DND-41 (cell line): ENCODE results near the gene AIF1L.

Source experiments
- ATAC-seq: fragments of 200-7000 bp; cut with Tn5 transposase; 3 replicates; pipeline ENCODE4 v1.9.1; 2021; ENCODE audit warnings: low read depth; ENCODE audit not compliant: insufficient read depth
- DNase-seq: peaks from one replicate; pipeline ENCODE4 v3.0.0-alpha.2; 2020
- H2AFZ ChIP-seq: 2 replicates; pipeline ENCODE4 v1.6.0; 2012; ENCODE audit warnings: low read depth, low read length
- H3K27ac ChIP-seq: 2 replicates; pipeline ENCODE4 v1.5.1; 2012; ENCODE audit warnings: low read length, inconsistent platforms
- H3K27me3 ChIP-seq: fragments of 200-600 bp; sonication (generic); 2 replicates; pipeline ENCODE4 v1.6.0; 2012; ENCODE audit warnings: low read length, mild to moderate bottlenecking, inconsistent platforms; ENCODE audit not compliant: insufficient read depth, poor library complexity
- H3K36me3 ChIP-seq: 2 replicates; pipeline ENCODE4 v1.5.1; 2012; ENCODE audit warnings: low read length, inconsistent platforms; ENCODE audit not compliant: insufficient read depth
- H3K4me1 ChIP-seq: 2 replicates; pipeline ENCODE4 v1.5.1; 2012; ENCODE audit warnings: mild to moderate bottlenecking, low read length; ENCODE audit not compliant: insufficient read depth
- H3K4me2 ChIP-seq: 2 replicates; pipeline ENCODE4 v1.6.0; 2012; ENCODE audit warnings: mild to moderate bottlenecking, moderate library complexity, low read length, inconsistent platforms; ENCODE audit not compliant: insufficient read depth
- H3K4me3 ChIP-seq, 2 experiments: fragments of 200-600 bp in 1 of 2; shearing (Covaris generic) in 1 of 2; 2 replicates each; pipeline ENCODE4 v1.5.1; 2012 to 2016; ENCODE audit warnings: inconsistent platforms in 2 of 2, low read length in 2 of 2, mild to moderate bottlenecking in 2 of 2, low read depth in 1 of 2, moderate library complexity in 1 of 2
- H3K79me2 ChIP-seq: 2 replicates; pipeline ENCODE4 v1.6.0; 2012; ENCODE audit warnings: low read length, inconsistent platforms; ENCODE audit not compliant: insufficient read depth
- H3K9ac ChIP-seq: 2 replicates; pipeline ENCODE4 v1.6.0; 2012; ENCODE audit warnings: low read depth, mild to moderate bottlenecking, inconsistent platforms, low read length, moderate library complexity
- H3K9me3 ChIP-seq: 2 replicates; pipeline ENCODE4 v1.5.1; 2012; ENCODE audit warnings: low read length, moderate library complexity, mild to moderate bottlenecking, inconsistent platforms; ENCODE audit not compliant: insufficient read depth, severe bottlenecking
- H4K20me1 ChIP-seq: 2 replicates; pipeline ENCODE4 v1.6.0; 2012; ENCODE audit warnings: low read length; ENCODE audit not compliant: insufficient read depth
- EZH2 ChIP-seq: IDR thresholded peaks from 3 replicates; pipeline ENCODE4 v1.6.1; 2012; ENCODE audit warnings: borderline replicate concordance, low read depth, mild to moderate bottlenecking, moderate library complexity, low read length, inconsistent platforms; ENCODE audit not compliant: severe bottlenecking
- TF ChIP-seq, protein P1 (sequence below): IDR thresholded peaks from 2 replicates; pipeline ENCODE4 v1.5.1; 2012; ENCODE audit warnings: borderline replicate concordance, low read length, moderate library complexity, mild to moderate bottlenecking; ENCODE audit not compliant: poor library complexity, severe bottlenecking; ENCODE audit errors: extremely low read depth

AIF1L gene

DNA sequence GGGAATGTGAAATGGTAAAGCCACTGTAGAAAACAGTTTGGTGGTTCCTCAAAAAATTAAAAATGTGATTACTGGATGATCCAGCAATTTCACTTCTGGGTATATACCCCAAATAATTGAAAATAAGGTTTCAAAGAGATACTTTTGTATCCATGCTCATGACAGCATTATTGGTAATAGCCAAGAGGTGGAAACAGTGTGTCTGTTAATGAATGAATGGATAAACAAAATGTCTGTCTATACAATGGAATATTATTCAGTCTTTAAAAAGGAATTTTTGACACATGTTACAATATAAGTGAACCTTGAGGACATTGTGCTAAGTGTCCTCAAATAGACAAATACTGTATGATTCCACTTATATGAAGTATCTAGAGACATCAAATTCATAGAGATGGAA lies 69.2 kb downstream of the AIF1L start:
- TF ChIP-seq, protein P1, sequence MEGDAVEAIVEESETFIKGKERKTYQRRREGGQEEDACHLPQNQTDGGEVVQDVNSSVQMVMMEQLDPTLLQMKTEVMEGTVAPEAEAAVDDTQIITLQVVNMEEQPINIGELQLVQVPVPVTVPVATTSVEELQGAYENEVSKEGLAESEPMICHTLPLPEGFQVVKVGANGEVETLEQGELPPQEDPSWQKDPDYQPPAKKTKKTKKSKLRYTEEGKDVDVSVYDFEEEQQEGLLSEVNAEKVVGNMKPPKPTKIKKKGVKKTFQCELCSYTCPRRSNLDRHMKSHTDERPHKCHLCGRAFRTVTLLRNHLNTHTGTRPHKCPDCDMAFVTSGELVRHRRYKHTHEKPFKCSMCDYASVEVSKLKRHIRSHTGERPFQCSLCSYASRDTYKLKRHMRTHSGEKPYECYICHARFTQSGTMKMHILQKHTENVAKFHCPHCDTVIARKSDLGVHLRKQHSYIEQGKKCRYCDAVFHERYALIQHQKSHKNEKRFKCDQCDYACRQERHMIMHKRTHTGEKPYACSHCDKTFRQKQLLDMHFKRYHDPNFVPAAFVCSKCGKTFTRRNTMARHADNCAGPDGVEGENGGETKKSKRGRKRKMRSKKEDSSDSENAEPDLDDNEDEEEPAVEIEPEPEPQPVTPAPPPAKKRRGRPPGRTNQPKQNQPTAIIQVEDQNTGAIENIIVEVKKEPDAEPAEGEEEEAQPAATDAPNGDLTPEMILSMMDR: no peak
- no peak for TF ChIP-seq EZH2

DNA sequence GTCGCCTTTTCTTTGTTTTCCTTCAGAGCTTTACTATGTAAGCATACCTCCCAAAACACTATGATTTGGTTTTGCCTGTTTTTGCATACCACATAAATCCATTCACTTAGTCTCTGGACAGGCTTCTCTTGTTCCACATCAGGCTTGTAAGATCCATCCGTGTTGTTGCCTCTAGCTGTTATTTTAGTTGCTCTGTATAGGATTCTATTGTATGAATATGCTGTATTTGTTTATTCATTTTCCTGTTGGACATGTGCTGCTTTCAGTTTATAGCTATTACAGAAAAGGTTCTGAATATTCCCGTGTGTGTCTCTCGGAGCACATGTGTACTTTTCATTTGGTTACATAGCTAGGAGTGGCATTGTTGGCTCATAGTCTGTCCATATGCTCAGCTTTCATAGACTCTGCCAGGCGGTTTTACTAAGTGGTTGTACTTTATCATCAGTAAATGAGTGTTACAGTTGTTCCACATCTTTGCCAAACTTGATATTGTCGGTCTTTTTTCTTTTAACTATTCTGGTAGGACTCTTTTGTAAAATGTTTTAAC lies 70.9 kb downstream of the AIF1L start:
- H3K36me3 ChIP-seq: peaks cover 50% of the 10 kb centered on the region
- H4K20me1 ChIP-seq: peaks cover 2% of the 10 kb centered on the region; the same call in 1 of the 2 replicates
- no peaks in the 10 kb centered on the region for H3K27me3 ChIP-seq
- DNase-seq (no peak), ATAC-seq (no peak)
- no peak overlapping the region for H3K27ac ChIP-seq
- 0 out of 2 replicates have a peak, but pooled peaks cover 8% of the 10 kb centered on the region for H3K4me1 ChIP-seq
- H2AFZ ChIP-seq: no peak overlapping the region
- H3K9me3 ChIP-seq: no peaks in the 10 kb centered on the region
- TF ChIP-seq, protein P1: no peak
- no peak for TF ChIP-seq EZH2
- peaks cover 18% of the 10 kb centered on the region; the same call in 1 of the 2 replicates for H3K79me2 ChIP-seq
- H3K9ac ChIP-seq: no peak overlapping the region
- no peak overlapping the region for H3K4me2 ChIP-seq
- H3K4me3 ChIP-seq: no peak overlapping the region

More for the DNA sequence above, 69.2 kb downstream of the AIF1L start:
- no peak overlapping the region for H3K4me2 ChIP-seq
- no peaks in the 10 kb centered on the region for H3K27me3 ChIP-seq
- H3K27ac ChIP-seq: no peak overlapping the region
- H3K36me3 ChIP-seq: peaks cover 58% of the 10 kb centered on the region
- peaks cover 12% of the 10 kb centered on the region; the same call in 1 of the 2 replicates for H3K79me2 ChIP-seq
- no peak for DNase-seq
- no peaks in the 10 kb centered on the region for H3K9me3 ChIP-seq
- peaks cover 2% of the 10 kb centered on the region; the same call in 1 of the 2 replicates for H4K20me1 ChIP-seq
- ATAC-seq: no peak
- no peak overlapping the region for H3K4me3 ChIP-seq
- H3K9ac ChIP-seq: no peak overlapping the region
- no peak overlapping the region for H2AFZ ChIP-seq
- 0 out of 2 replicates have a peak, but pooled peaks cover 8% of the 10 kb centered on the region for H3K4me1 ChIP-seq

DNA sequence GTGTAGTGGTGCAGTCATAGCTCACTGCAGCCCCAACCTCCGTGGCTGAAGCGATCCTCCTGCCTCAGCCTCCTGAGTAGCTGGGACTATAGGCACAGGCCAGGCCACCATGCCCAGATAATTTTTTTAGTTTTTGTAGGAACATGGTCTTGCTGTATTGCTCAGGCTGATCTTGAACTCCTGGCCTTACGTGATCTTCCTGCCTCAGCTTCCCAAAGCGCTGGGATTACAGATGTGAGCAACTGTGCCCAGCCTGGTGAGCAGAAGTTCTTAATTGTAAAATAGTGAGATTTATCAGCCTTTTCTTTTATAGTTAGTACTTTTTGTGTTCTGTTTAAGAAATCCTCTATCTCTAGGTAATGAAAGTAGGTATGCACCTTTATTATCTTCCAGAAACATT lies 71.6 kb downstream of the AIF1L start:
- no peak for DNase-seq
- TF ChIP-seq, protein P1: no peak
- TF ChIP-seq EZH2: no peak
- H3K4me2 ChIP-seq: no peak overlapping the region
- no peak overlapping the region for H3K4me3 ChIP-seq
- H3K36me3 ChIP-seq: peaks cover 42% of the 10 kb centered on the region
- no peak overlapping the region for H2AFZ ChIP-seq
- no peak for ATAC-seq
- H3K4me1 ChIP-seq: 0 out of 2 replicates have a peak, but pooled peaks cover 8% of the 10 kb centered on the region
- no peak overlapping the region for H3K27ac ChIP-seq
- H3K27me3 ChIP-seq: no peaks in the 10 kb centered on the region
- H3K9ac ChIP-seq: no peak overlapping the region
- H3K9me3 ChIP-seq: no peaks in the 10 kb centered on the region
- peaks cover 2% of the 10 kb centered on the region; the same call in 1 of the 2 replicates for H4K20me1 ChIP-seq
- peaks cover 21% of the 10 kb centered on the region; the same call in 1 of the 2 replicates for H3K79me2 ChIP-seq
